Ramos (cell line): ENCODE results near the gene CNN1.

Experiments
- in situ Hi-C: fragments of 300-500 bp; cut with MboI; formaldehyde crosslinking; loops from one replicate; pipeline ENCODE4 v1.14.3; 2022; ENCODE audit warnings: low sequenced_read_pairs; ENCODE audit not compliant: unreplicated experiment

Gene CNN1

DNA sequence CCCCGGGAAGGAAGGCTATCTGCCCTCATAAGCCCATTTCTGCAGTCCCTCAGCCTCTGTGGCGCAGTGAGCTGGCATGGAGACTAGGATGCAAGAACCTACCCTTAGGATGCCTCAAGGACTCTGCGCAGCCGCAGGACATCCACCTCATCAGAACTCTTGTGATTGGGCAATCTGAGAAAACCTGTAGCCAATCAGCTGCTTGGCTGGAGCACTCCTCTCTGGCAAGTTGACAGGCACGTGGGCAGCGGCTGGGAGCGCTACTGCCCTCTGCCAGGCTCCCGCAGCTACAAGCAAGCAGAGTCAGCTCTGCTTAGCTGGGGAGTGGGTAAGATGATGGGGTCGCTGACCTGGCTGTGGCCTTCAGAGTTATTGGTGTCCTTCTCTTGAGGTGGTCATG lies 8.2 kb upstream of the CNN1 start:
- in situ Hi-C loops: no loop called here

DNA sequence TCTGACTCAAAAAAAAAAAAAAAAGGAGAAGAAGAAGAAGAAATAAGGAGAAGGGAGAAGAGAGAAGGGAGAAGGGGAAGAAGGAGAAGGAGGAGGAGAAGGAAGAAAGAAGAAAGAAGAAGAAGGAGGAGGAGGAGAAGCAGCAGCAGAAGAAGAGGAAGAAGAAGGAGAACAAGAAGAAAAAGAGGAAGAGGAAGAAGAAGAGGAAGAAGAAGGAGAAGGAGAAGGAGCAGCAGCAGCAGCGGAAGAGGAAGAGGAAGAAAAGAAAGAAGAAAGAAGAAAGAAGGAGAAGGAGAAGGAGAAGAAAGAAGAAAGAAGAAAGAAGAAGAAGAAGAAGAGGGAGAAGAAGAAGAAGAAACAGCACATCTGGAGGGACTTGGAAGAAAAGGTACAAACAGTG lies 4.1 kb upstream of the CNN1 start:
- in situ Hi-C loops: no loop called here

DNA sequence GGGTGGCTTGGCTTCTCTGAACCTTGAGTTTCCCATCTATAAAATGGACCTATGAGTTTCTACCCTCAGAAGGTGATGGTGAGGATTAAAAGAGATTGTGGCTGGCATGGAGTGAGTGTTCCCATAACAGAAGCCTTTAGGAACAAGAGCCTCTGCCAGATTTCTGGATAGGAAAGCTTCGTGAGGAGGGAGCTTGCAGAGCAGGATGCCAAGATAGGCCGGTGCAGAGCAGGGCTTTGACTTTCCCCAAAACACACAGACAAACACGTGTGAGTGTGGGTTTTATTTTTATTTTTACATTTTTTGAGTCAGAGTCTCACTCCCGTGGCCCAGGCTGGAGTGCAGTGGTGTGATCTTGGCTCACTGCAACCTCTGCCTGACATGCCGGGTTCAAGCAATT lies 3.7 kb upstream of the CNN1 start:
- in situ Hi-C loops: no loop called here

DNA sequence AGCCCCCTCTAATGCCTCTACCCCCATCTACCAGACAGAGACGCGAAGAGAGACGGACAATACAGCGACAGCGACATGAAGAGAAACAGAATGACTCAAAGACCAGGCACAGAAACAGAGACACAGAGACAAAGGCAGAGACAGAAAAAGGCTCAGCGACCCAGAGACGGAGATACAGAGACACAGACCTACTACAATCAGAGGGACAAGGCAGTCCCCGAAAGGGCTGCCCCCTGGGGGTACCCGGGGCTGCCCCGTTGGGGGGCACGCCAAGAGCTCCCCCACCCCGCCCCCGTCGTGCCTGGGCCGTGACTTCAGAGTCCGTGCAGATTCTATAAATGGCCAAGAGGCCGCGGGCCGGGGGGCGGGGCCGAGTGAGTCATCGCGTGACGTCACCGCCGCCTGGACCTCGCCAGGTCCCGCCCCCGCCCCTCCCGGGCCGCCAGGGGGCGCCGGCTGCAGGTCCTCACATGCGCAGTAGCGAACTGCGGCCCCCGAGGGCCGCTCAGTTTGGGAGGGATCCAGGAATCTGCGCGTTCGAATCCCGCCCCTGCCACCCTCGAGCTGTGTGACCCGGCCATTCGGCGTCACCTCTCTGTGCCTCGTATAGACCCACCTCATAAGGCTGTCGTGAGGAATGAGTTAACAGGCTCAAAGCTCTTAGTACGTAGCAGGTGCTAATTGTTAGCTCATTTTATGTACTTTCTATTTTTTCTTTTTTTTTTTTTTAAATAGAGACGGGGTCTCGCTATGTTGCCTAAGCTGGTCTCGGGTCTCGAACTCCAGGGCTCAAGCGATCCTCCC lies 2.7 kb upstream of the CNN1 start:
- in situ Hi-C loops: no loop called here

DNA sequence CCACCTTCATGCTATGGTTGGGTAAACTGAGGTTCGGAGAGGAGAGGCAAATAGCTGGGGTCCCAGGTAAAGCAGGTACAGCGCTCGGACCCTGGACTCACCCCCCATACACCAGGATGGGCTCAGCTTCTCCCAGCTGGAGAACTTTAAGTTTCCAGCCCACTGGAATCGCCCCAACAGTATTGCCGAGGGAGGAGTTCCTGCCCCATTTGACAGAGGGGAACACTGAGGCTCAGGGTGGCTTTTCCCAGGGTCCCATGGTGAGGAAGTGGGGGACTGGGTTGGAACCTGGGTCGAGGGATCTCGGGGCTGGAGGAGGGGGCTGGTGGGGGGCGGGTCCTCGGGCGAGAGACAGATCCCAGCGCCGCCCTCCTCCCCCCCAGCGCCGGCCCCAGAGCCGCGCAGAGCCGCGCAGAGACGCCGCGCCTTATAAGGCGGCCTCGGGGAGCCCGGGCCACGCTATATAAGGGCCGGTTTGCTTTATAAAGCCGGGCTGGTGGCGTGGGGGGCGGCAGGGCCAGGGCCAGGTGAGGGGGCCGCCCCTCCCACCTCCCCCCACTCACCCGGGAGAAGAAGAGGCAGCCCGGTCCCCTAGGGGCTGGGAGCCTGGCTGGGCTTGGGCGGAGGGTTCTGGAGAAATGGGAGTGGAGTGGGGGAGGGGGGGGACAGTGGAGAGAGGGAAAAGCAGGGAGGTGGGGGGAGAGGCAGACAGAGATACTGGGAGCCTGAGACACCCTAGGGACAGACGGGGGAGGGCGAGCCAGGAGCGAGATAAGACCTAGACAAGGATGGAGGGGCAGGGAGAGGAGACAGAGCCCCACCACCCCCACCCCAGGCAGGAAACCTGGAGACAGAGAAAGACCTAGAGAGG lies 1.1 kb downstream of the CNN1 start:
- in situ Hi-C loops: no loop called here

DNA sequence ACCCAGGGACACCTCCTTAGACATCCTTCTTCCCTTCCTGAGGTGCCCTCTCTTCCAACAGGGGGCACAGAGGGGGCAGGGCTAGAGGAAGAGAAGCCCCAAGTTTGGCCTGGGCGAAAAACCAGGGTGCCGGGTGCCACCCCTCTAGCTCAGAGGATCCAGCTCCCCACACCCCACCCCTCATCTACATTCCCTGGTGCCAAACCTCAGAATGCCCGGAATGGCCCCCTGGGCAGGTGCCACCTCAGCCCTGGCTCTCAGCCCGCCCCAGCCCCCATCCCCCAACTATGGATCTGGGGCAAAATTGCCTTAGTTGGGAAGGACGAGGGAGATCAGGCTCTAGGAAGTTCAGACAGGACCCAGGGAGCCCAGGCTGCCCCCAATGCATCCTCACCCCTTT lies 2.0 kb downstream of the CNN1 start:
- in situ Hi-C loops: no loop called here

DNA sequence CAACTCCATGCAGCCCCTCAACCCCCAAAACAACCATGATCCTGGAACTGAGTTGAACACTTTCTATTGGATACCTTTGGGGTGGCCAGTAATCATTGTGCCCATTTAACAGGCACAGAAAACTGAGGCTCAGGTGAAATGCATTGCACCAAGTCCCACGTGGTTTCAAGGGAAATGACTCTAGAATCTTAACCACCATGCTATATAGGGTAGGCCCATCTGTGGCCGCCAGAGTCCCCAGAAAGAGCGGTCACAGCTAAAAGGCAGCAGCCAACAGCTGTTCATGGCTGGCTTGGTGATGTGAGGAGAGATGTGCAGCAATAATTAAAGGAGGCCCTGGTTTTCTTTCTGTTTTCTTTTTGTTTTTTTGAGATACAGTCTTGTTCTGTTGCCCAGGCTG lies 2.6 kb downstream of the CNN1 start:
- in situ Hi-C loops: no loop called here

DNA sequence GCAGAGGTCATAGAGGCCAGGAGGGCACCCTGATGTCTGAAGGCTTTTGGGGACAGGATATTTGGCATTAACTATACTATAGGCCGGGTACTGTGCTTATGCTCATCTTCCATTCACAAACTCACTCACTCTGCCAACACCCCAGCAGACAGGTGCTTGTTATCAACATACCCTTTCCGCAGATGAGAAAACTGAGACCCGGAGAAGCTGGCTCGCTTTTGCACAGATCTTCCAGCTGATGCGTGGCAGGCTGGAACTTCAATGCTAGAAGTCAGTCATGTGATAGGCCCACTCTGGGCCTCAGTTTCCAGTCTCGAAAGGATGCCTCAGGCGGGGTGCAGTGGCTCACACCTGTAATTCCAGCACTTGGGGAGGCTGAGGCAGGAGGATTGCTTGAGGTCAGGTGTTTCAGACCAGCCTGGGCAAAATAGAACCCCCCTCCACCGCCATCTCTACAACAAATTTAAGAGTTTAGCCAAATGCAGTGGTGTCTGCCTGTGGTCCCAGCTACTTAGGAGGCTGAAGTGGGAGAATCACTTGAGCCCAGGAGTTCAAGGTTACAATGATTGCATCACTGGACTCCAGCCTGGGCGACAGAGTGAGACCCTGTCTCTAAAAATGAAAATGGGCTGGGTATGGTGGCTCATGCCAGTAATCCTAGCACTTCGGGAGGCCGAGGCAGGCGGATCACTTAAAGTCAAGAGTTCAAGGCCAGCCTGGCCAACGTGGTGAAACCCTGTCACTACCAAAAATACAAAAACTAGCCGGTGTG lies 9.5 kb downstream of the CNN1 start:
- in situ Hi-C loops: no loop called here

DNA sequence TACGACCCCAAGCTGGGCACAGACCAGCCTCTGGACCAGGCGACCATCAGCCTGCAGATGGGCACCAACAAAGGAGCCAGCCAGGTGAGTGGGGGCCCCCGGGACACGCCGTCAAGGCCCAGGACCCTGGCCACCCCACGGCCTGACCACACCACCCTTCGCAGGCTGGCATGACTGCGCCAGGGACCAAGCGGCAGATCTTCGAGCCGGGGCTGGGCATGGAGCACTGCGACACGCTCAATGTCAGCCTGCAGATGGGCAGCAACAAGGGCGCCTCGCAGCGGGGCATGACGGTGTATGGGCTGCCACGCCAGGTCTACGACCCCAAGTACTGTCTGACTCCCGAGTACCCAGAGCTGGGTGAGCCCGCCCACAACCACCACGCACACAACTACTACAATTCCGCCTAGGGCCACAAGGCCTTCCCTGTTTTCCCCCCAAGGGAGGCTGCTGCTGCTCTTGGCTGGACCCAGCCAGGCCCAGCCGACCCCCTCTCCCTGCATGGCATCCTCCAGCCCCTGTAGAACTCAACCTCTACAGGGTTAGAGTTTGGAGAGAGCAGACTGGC lies 10.8 kb downstream of the CNN1 start:
- in situ Hi-C loops: no loop called here

DNA sequence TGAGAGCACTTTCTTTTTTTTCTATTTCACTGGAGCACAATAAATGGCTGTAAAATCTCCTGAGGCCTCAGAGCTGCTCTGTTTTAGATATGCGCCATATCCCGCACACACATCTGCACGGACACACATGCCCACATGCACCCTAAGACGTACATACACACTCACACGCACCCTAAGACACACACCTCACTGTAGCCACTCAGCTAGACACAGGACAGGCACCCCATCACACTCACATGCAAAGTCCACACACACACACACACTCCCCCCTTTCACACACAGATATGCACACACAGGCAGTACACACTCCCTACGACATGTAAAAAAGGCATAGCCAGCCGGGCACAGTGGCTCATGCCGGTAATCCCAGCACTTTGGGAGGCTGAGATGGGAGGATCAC lies 11.6 kb downstream of the CNN1 start:
- in situ Hi-C loops: no loop called here

DNA sequence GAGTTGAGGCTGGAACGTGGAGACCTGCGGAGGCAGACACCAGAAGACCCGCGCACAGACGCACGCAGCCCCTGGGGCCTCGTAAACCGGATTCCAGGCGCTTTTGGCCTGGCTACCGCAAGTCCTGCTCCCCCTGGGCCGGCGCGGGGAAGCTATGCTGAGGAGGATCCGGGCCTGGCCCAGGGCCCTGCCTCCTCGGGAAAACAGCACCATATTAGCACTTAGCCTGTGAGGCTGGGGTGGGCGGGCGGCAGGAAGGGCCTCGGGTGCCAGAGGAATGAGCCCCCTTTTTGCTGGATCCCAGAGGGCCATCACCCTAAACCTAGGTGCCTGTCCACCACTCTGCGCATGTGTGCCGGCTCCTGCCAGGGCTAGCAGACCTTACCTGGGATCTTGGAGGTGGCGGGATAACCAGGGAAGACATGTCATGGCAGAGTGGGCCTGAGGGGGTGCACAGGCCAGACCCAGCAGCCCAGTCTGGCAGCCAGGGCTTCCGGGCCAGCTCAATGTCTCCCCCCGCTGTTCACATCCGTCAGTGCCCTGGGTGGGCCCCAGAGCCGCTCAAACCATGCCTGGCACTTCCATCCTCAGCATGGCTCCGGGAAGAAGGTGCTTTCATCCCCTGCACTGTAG lies 13.1 kb downstream of the CNN1 start:
- in situ Hi-C loops: no loop called here

DNA sequence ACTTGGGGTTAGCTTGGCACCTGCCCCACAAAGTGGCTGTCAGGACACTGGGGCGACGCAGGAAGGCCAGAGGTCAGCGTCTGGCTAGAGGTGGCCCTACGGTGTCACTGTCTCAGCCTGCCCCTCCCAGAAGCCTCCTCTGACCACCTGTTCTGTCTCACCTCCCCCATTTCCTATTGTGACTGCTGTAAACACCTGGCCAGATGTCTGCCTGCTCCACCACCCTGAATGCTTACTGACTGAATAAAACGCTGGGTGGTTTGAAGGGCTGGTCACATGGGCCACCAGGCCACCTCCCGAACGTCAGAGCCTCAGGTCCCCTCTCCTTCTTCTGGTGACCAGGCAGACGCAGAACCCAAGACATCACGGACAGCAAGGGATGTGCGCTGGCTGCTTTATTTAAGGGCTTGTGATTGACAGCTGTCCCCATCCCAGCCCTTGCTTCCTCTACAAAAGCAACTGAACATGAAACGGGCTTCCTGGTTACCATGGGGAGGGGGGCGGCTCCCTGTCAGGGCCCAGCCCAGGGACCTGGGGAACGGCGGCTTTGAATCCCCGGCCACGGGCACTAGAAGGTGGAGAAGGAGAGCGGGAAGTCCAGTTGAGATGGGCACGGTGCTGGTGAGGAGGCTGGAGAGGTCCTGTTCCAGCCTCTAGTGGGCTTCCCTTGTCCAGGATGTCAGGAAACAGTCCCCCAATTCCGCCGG lies 14.2 kb downstream of the CNN1 start:
- in situ Hi-C loops: no loop called here

DNA sequence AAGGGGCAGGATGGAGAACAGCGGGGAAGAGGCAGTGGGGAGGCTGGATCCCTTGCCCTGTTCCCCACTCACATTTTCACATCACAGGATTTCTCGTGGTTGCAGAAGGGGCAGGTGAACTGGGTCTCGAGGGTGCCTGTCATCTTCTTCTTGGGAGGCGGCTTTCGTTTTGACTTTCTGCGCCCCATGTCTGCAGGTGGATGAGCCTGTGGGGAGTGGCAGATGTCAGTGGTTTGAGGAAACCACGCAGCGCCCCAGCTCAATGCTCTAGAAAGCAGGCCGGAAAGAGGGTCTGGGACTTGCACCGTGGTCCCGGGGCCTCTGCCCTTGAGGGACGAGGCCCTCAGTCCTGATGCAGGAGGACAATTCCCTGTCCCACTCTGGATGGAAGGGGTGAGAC lies 15.5 kb downstream of the CNN1 start:
- in situ Hi-C loops: no loop called here

DNA sequence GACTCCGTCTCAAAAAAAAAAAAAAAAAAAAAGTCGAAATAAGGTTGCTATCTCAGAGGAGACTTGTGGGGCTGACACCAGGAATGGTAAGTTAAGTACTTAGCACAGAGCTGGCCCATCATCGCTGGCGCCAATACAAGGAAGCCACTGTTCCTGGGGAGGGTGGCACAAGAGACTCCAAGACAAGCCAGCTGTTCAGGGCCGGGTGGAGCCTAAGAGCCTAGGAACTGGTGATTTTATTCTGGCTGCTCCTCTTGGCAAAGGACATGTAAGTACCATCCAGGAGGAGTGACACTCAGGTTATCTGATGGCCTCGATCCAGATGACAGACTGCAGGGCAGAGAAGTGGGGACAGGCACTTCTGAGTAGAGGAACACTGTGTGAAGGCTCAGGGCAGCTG lies 16.6 kb downstream of the CNN1 start:
- in situ Hi-C loops: no loop called here

DNA sequence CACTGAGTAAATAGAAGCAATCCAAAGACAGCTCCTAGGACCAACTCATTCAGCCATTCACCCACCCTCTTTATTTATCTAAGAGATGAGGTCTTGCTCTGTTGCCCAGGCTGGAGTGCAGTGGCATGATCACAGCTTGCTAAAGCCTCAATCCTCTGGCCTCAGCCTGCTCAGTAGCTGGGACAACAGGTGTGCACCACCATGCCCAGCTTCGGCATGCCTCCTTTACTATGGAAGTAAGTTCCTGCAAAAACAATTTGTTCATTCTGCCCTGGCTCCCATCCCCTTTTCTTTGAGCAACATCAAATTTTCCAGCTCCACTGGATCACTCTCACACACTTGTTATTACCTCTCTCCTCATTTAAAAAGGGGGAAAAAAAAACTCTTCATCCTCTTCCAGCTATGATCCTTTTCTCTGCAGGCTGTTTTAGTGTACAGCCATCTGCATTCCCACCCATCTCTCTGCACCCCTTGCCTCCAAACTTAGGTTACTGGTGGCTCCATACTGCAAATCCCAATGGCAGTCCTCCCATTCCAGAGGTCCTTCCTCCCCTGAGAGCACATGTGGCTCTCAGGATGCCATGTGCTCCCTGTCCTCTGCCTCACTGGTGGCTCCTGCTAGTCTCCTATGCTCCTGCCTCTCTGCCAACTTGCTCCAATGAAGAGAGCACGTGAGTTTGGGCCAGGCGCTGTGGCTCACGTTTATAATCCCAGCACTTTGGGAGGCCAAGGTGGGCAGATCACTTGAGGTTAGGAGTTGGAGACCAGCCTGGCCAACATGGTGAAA lies 18.2 kb downstream of the CNN1 start:
- in situ Hi-C loops: no loop called here

DNA sequence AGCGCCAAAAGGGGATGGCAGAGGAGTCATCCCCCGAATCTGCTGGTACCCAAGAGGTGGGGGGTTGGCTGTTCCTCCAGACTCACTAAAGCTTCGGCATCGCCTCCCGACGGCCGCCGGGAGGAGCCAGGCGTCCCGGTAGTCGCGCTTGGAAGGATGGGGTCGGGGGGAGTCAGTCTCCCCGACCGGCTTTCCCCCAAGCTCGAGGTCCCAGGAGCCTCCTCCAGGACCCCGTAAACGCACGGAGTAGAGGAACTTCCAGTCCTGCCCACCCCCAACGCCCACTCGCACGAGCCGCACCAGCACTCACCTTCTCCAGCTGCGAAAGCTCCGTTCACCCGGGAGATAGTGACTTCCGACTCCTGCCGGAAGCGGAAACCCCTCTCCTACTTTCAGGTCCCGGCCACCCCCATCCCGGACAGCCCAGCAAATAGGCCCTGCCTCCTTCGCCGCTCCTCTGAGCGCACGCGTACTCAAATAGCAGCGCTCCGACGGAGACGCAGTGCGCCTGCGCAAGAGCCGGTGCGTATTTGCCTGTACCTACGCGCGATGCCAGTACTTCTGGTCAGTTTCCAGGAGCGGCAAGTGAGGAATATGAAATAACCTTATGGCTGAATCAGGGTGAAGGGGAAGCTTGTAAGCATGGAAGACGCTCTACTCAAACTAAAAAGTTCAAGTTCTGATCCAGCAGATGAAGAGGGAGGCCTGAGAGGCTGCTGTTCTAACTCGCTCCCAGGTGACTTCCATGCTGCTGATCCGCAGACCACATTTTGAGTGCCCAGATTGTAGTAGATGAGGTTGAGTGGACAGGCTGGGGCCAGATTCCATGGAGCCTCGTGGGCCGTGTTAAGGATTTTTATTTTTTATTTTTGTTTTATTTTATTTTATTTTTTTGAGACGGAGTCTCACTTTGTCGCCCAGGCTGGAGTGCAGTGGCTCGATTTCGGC lies 20.5 kb downstream of the CNN1 start, which contains the start of gene ELOF1:
TSS of gene ELOF1 (minus strand) at position 350 of the 948 bp plus-strand sequence. CDS start 4,883 bp downstream, outside the sequence.
- in situ Hi-C loops: no loop called here

DNA sequence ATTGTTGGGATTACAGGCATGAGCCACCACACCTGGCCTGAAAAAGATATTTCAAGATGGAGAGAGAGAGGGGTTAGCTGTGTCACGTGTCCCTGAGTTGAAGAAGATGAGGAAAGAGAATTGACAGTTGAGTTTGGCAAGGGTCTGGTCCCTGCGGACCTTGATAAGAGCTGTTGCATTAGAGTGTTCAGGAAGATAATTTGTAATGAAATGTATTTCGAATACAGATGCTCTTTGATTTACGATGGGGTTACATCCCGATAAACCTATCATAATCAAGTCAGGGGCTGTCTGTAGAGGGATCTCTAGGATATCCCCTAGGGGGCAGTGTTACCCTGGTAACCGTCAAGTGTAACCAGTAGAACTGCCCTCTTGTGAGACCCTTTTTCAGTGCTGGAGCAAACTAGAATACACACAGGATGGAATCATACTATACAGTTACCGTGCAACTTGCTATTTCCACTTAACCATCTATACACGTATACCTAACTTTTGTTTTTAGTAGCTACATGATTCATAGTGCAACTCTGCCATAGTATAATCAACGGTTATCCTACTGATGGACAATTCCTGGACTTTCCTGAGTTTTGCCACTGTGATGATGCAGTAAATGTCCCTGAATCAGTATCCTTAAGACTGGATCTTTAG lies 21.9 kb downstream of the CNN1 start:
- in situ Hi-C loops: no loop called here
